ENCODE results near the gene PTPRM. TPM values are rescaled to one million over a fixed set of nuclear protein-coding genes. Genes with fewer than 3 reads are reported as not detected.

The PTPRM gene
- total RNA-seq, 1 donor from 2014 or later: 4.5 TPM

GRCh38 chr18:8330575-8330974, 763.5 kb downstream of the PTPRM start:
- Mint-ChIP-seq H3K4me1 (ENCODE audit: low read depth) (no peaks in the 10 kb centered on the region), H3K4me3 (ENCODE audit: low read depth) (no peak overlapping the region), H3K27ac (no peak overlapping the region), H3K36me3 (ENCODE audit: low read depth) (no peaks in the 10 kb centered on the region), H3K9me3 (no peaks in the 10 kb centered on the region), H3K27me3 (ENCODE audit: low read depth) (no peaks in the 10 kb centered on the region)
- intact Hi-C loops (cut with micrococcal nuclease): no loop called here
- DNase-seq (ENCODE audit: low spot score): no peak

- H3K4me3 Mint-ChIP-seq (ENCODE audit: low read depth): no peak overlapping the region
These were observed 765.2 kb downstream of the PTPRM start for GRCh38 chr18:8332286-8332685.

GRCh38 chr18:8333961-8334360, 766.8 kb downstream of the PTPRM start:
- Mint-ChIP-seq H3K4me3 (ENCODE audit: low read depth) (no peak overlapping the region), H3K36me3 (ENCODE audit: low read depth) (no peaks in the 10 kb centered on the region), H3K27me3 (ENCODE audit: low read depth) (no peaks in the 10 kb centered on the region), H3K4me1 (ENCODE audit: low read depth) (no peaks in the 10 kb centered on the region), H3K9me3 (no peaks in the 10 kb centered on the region), H3K27ac (no peak overlapping the region)
- intact Hi-C loops (cut with micrococcal nuclease): no loop called here
- DNase-seq (ENCODE audit: low spot score): no peak

More at GRCh38 chr18:8332286-8332685, 765.2 kb downstream of the PTPRM start:
- no peaks in the 10 kb centered on the region for H3K4me1 Mint-ChIP-seq (ENCODE audit: low read depth)
- H3K27ac Mint-ChIP-seq: no peak overlapping the region
- intact Hi-C loops (cut with micrococcal nuclease): no loop called here
- H3K27me3 Mint-ChIP-seq (ENCODE audit: low read depth): no peaks in the 10 kb centered on the region
- DNase-seq (ENCODE audit: low spot score): no peak
- no peaks in the 10 kb centered on the region for H3K36me3 Mint-ChIP-seq (ENCODE audit: low read depth)
- no peaks in the 10 kb centered on the region for H3K9me3 Mint-ChIP-seq

- H3K27me3 Mint-ChIP-seq (ENCODE audit: low read depth): no peaks in the 10 kb centered on the region
- intact Hi-C loops (cut with micrococcal nuclease): no loop called here
- H3K4me1 Mint-ChIP-seq (ENCODE audit: low read depth): no peaks in the 10 kb centered on the region
- no peak overlapping the region for H3K4me3 Mint-ChIP-seq (ENCODE audit: low read depth)
- DNase-seq (ENCODE audit: low spot score): no peak
- H3K9me3 Mint-ChIP-seq: no peaks in the 10 kb centered on the region
- H3K36me3 Mint-ChIP-seq (ENCODE audit: low read depth): no peaks in the 10 kb centered on the region
- H3K27ac Mint-ChIP-seq: no peak overlapping the region
These were observed 770.1 kb downstream of the PTPRM start for GRCh38 chr18:8337211-8337610.

- Mint-ChIP-seq H3K4me3 (ENCODE audit: low read depth) (no peak overlapping the region), H3K9me3 (no peaks in the 10 kb centered on the region), H3K27ac (no peak overlapping the region), H3K4me1 (ENCODE audit: low read depth) (no peaks in the 10 kb centered on the region), H3K36me3 (ENCODE audit: low read depth) (no peaks in the 10 kb centered on the region), H3K27me3 (ENCODE audit: low read depth) (no peaks in the 10 kb centered on the region)
- DNase-seq (ENCODE audit: low spot score): no peak
- intact Hi-C loops (cut with micrococcal nuclease): no loop called here
These were observed 772.1 kb downstream of the PTPRM start for GRCh38 chr18:8339210-8339609.

- no peaks in the 10 kb centered on the region for H3K4me1 Mint-ChIP-seq (ENCODE audit: low read depth)
- no peak for DNase-seq (ENCODE audit: low spot score)
- H3K4me3 Mint-ChIP-seq (ENCODE audit: low read depth): no peak overlapping the region
- H3K27me3 Mint-ChIP-seq (ENCODE audit: low read depth): no peaks in the 10 kb centered on the region
- H3K27ac Mint-ChIP-seq: no peak overlapping the region
- intact Hi-C loops (cut with micrococcal nuclease): no loop called here
- no peaks in the 10 kb centered on the region for H3K36me3 Mint-ChIP-seq (ENCODE audit: low read depth)
- no peaks in the 10 kb centered on the region for H3K9me3 Mint-ChIP-seq
These were observed 772.8 kb downstream of the PTPRM start for GRCh38 chr18:8339952-8340351.

GRCh38 chr18:8341481-8342230, 774.5 kb downstream of the PTPRM start:
- H3K27ac Mint-ChIP-seq: no peak overlapping the region
- H3K4me3 Mint-ChIP-seq (ENCODE audit: low read depth): no peak overlapping the region
- H3K36me3 Mint-ChIP-seq (ENCODE audit: low read depth): no peaks in the 10 kb centered on the region
- DNase-seq (ENCODE audit: low spot score): no peak
- intact Hi-C loops (cut with micrococcal nuclease): no loop called here
- no peaks in the 10 kb centered on the region for H3K9me3 Mint-ChIP-seq
- H3K27me3 Mint-ChIP-seq (ENCODE audit: low read depth): no peaks in the 10 kb centered on the region
- H3K4me1 Mint-ChIP-seq (ENCODE audit: low read depth): no peaks in the 10 kb centered on the region

GRCh38 chr18:8348051-8348720, 781.1 kb downstream of the PTPRM start:
- DNase-seq (ENCODE audit: low spot score): no peak
- H3K9me3 Mint-ChIP-seq: no peaks in the 10 kb centered on the region
- intact Hi-C loops (cut with micrococcal nuclease): no loop called here
- H3K4me3 Mint-ChIP-seq (ENCODE audit: low read depth): no peak overlapping the region
- no peaks in the 10 kb centered on the region for H3K36me3 Mint-ChIP-seq (ENCODE audit: low read depth)
- no peaks in the 10 kb centered on the region for H3K27me3 Mint-ChIP-seq (ENCODE audit: low read depth)
- H3K27ac Mint-ChIP-seq: no peak overlapping the region
- H3K4me1 Mint-ChIP-seq (ENCODE audit: low read depth): no peaks in the 10 kb centered on the region

GRCh38 chr18:8349608-8350323, 782.6 kb downstream of the PTPRM start:
- no peak overlapping the region for H3K27ac Mint-ChIP-seq
- intact Hi-C loops (cut with micrococcal nuclease): no loop called here
- H3K9me3 Mint-ChIP-seq: no peaks in the 10 kb centered on the region
- no peaks in the 10 kb centered on the region for H3K27me3 Mint-ChIP-seq (ENCODE audit: low read depth)
- H3K36me3 Mint-ChIP-seq (ENCODE audit: low read depth): no peaks in the 10 kb centered on the region
- no peak overlapping the region for H3K4me3 Mint-ChIP-seq (ENCODE audit: low read depth)
- no peak for DNase-seq (ENCODE audit: low spot score)
- no peaks in the 10 kb centered on the region for H3K4me1 Mint-ChIP-seq (ENCODE audit: low read depth)

- Mint-ChIP-seq H3K27ac (no peak overlapping the region), H3K36me3 (ENCODE audit: low read depth) (no peaks in the 10 kb centered on the region)
- intact Hi-C loops (cut with micrococcal nuclease): no loop called here
These were observed 783.5 kb downstream of the PTPRM start for GRCh38 chr18:8350628-8351027.

GRCh38 chr18:8351161-8351560, 784.0 kb downstream of the PTPRM start:
- DNase-seq (ENCODE audit: low spot score): no peak
- Mint-ChIP-seq H3K36me3 (ENCODE audit: low read depth) (no peaks in the 10 kb centered on the region), H3K27ac (no peak overlapping the region), H3K4me1 (ENCODE audit: low read depth) (no peaks in the 10 kb centered on the region), H3K4me3 (ENCODE audit: low read depth) (no peak overlapping the region), H3K27me3 (ENCODE audit: low read depth) (no peaks in the 10 kb centered on the region), H3K9me3 (no peaks in the 10 kb centered on the region)
- intact Hi-C loops (cut with micrococcal nuclease): no loop called here

More at GRCh38 chr18:8350628-8351027, 783.5 kb downstream of the PTPRM start:
- no peak for DNase-seq (ENCODE audit: low spot score)
- Mint-ChIP-seq H3K4me1 (ENCODE audit: low read depth) (no peaks in the 10 kb centered on the region), H3K4me3 (ENCODE audit: low read depth) (no peak overlapping the region), H3K27me3 (ENCODE audit: low read depth) (no peaks in the 10 kb centered on the region), H3K9me3 (no peaks in the 10 kb centered on the region)

GRCh38 chr18:8354304-8354703, 787.2 kb downstream of the PTPRM start:
- intact Hi-C loops (cut with micrococcal nuclease): no loop called here
- Mint-ChIP-seq H3K27ac (no peak overlapping the region), H3K4me1 (ENCODE audit: low read depth) (no peaks in the 10 kb centered on the region), H3K4me3 (ENCODE audit: low read depth) (no peak overlapping the region), H3K36me3 (ENCODE audit: low read depth) (no peaks in the 10 kb centered on the region), H3K27me3 (ENCODE audit: low read depth) (no peaks in the 10 kb centered on the region), H3K9me3 (no peaks in the 10 kb centered on the region)
- DNase-seq (ENCODE audit: low spot score): no peak

- Mint-ChIP-seq H3K4me3 (ENCODE audit: low read depth) (no peak overlapping the region), H3K36me3 (ENCODE audit: low read depth) (no peaks in the 10 kb centered on the region)
These were observed 788.9 kb downstream of the PTPRM start for GRCh38 chr18:8356001-8356400.

More at GRCh38 chr18:8356001-8356400, 788.9 kb downstream of the PTPRM start:
- H3K9me3 Mint-ChIP-seq: no peaks in the 10 kb centered on the region
- no peak overlapping the region for H3K27ac Mint-ChIP-seq
- DNase-seq (ENCODE audit: low spot score): no peak
- no peaks in the 10 kb centered on the region for H3K4me1 Mint-ChIP-seq (ENCODE audit: low read depth)
- H3K27me3 Mint-ChIP-seq (ENCODE audit: low read depth): no peaks in the 10 kb centered on the region
- intact Hi-C loops (cut with micrococcal nuclease): no loop called here

All from activated T-helper 2 cell treated with anti-CD3 and anti-CD28 coated beads, Interferon-gamma antibody, Interleukin-2, Interleukin-4, amounts not matched to agents 10 μg/mL and 5 μg/mL and 100 μg/mL, durations not matched to agents 14 hours and 24 hours and 36 hours (primary cell).